Fibroblast of skin of left biceps (primary cell): ENCODE results near the gene TIMM17A.
"Not testable (repeated sequence)": the region's sequence is repeated elsewhere in the genome, so short reads cannot be mapped to it uniquely, and the experiment has no call there.

ENCODE experiments used
- DNase-seq, 2 experiments: peaks; one replicate each; pipeline ENCODE4 v3.0.0-alpha.2; 2013; ENCODE audit warnings: low read depth in 2 of 2

TIMM17A gene

DNA sequence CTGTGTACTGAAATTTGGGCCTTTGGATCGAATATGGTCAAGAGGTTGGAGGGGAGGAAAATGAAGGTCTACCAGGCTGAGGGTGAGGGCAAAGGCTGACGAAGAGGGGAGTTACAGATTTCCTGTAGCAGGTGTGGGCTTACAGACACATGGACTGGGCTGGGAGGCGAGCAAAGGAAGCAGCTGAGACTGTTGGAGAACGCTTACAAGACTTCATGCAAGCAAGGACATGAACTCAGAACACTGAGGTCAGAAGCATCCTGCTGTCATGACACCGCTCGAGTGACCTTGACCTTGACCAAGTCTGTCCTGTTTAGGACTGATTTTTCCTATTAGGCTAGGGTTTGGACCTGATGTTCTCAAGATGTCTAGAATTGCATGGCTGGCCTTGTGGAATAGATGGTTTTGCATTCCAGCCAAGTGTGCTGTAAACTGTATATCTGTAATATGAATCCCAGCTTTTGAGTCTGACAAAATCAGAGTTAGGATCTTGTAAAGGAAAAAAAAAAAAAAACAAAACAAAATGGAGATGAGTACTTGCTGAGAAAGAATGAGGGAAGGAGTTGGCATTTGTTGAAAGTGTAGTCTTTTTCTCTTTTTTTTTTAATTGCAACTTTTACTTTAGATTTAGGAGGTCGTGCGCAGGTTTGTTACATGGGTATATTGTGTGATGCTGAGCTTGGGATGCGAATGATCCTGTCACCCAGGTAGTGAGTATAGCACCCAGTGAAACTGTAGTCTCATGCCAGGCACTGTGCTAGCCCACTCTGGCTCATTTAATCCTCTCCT is 60.9 kb downstream of the TIMM17A start:
- DNase-seq: peak in 1 of 2 experiments; percentile 10

DNA sequence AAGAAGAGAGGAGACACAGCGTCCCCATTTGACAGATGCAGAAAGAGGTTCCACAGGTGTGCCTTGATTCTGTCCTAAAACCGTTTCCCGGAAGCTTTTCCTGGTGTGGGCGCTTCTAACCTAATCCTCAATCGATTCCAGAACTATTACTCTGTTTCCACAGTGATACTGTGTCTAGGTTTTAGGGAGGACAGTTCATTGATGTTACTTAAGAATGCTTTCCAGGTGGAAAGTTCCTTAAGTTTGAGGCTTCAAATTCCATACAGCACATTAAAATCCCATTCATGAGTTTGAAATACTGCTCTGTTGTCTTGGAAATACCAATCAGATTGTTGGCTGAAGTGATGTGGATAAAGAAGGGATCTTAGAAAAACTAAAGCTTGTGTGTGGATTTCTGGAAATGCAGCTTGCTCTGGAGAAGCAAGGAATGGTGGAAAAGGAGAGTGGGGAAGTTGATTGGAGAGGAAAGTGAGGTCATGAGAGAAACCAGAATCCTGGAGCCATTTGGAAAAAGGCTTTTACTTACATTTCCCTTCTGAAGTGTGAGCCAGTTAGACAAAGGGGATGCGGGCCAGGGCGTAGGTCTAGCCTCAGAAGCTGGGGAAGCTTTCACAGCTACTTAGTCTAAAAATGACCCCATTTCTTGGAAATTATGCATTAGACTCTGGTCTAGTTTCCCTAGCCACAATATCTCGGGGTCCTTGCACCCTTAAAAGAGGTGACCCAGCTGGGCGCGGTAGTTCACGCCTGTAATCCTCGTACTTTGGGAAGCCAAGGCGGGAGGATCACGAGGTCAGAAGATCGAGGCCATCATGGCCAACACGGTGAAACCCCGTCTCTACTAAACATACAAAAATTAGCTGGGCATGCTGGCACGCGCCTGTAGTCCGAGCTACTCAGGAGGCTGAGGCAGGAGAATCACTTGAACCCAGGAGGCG is 61.8 kb downstream of the TIMM17A start:
- DNase-seq: no peak

DNA sequence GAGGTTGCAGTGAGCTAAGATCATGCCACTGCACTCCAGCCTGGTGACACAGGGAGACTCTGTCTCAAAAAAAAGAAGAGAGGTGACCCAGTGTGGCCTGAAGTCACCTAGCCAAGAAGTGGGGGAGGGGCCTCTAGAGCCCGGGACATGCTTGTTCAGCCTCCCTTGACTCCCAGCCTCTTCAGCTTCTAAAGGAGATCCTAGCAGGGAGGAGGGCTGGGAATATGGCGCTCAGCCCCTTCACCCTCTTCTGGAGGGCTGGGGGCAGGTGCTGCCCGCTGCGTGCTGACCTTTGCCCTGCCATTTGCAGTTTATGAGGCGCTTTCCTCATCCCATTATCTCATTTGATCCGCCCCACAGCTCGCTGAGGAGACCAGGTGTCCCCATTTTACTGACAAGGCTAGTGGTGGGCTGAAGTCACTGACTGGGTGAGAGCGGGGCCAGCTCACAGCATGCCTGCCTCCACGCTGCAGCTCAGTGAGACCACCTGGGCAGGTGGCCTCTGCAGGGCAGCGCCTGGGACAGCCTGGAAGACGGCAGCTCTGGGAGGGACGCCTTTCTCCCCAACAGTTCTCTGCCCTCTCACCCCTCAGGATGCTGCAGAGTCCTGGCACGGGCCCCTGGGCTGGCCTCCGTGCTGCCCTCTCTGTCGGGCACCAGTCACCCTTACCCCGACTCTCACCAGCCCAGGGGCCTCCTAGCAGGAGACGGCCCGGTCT is 62.6 kb downstream of the TIMM17A start:
- DNase-seq: no peak

DNA sequence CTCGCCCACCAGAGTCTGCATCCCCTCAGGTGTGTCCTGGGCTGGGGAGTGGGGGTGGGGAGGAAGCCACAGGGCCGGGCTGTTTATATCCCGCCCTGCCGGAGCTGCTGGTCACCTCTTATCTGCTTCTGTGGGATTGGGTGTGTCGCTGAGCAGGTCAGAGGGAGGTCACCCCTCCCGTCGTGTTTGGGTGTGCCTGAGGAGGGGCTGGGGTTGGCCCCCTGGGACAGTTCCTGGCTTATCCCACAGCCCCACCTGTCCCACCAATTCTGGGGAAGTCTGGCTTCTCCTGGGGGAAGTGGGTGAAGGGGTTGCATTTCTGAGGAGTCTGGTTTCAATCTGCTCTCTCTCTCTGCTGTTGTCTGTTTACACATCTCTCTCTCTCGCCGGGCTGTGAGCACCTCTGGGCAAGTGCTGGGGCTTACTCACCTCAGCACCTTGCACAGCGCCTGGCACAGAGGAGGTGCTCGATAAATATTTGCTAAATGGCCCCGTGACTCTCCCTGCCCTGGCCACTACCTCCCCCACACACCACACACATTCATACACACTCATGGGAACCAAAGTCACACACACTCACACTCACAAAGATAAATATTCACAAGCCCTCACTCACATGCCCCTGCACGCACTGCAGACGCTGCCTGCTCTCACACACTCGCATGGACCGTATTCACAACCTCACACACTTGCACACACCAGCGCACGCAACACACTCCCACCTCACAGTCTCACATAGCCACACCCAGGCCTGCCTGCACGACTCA is 63.3 kb downstream of the TIMM17A start:
- no peak for DNase-seq

DNA sequence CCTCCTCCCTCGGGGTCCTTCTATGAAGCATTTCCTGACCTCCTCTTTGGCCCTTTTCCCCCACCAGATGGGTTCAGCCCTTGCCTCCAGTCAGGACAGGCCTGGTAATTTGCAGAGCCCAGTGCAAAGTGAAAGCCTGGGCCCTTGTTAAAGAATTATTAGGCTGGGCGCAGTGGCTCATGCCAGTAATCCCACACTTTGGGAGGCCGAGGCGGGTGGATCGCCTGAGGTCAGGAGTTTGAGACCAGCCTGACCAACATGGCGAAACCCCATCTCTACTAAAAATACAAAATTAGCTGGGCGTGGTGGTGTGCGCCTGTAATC is 63.9 kb downstream of the TIMM17A start:
- DNase-seq: not testable (repeated sequence)
